ENCODE results near the gene KLK7. TPM values are rescaled to one million over a fixed set of nuclear protein-coding genes. Genes with fewer than 3 reads are reported as not detected.
"Not testable (repeated sequence)": the region's sequence is repeated elsewhere in the genome, so short reads cannot be mapped to it uniquely, and the experiment has no call there.

The KLK7 gene
- total and polyA plus RNA-seq, 2 experiments from 2014 or later, result 0.43 TPM; not detected in 1

DNA sequence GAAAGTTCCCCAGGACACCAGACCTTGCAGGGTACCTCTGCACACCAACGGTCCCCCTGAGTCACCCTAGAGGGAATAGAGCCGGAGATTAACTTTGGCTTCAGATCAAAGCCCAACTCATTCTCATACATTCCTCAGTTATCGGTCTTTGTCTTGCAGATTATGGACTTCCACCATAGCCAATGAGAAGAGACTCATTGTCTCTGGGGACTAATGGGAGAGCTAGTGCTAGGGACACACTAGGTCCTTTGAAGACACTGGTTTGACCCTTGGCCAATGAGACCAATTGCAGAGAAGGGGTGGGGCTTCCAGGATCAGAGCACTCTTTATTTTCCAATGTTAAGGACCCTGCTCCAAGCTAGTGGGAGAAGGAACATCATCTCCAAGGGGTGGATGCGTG, 6.1 kb downstream of the KLK7 start:
- Histone ChIP-seq H3K36me3 (no peaks in the 10 kb centered on the region), H3K27me3 (peaks cover 3% of the 10 kb centered on the region), H3K4me3 (no peak overlapping the region), H3K9me3 (ENCODE audit: low read depth) (no peaks in the 10 kb centered on the region), H3K27ac (no peak overlapping the region), H3K4me1 (ENCODE audit: low read depth) (no peaks in the 10 kb centered on the region)
- DNase-seq (ENCODE audit: low read depth in 1 of 2, low spot score in 1 of 2), result no peak
- TF ChIP-seq, protein P1, sequence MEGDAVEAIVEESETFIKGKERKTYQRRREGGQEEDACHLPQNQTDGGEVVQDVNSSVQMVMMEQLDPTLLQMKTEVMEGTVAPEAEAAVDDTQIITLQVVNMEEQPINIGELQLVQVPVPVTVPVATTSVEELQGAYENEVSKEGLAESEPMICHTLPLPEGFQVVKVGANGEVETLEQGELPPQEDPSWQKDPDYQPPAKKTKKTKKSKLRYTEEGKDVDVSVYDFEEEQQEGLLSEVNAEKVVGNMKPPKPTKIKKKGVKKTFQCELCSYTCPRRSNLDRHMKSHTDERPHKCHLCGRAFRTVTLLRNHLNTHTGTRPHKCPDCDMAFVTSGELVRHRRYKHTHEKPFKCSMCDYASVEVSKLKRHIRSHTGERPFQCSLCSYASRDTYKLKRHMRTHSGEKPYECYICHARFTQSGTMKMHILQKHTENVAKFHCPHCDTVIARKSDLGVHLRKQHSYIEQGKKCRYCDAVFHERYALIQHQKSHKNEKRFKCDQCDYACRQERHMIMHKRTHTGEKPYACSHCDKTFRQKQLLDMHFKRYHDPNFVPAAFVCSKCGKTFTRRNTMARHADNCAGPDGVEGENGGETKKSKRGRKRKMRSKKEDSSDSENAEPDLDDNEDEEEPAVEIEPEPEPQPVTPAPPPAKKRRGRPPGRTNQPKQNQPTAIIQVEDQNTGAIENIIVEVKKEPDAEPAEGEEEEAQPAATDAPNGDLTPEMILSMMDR (IDR thresholded peaks at IDR 0.05; ENCODE audit: low read depth, low read length), result no peak

DNA sequence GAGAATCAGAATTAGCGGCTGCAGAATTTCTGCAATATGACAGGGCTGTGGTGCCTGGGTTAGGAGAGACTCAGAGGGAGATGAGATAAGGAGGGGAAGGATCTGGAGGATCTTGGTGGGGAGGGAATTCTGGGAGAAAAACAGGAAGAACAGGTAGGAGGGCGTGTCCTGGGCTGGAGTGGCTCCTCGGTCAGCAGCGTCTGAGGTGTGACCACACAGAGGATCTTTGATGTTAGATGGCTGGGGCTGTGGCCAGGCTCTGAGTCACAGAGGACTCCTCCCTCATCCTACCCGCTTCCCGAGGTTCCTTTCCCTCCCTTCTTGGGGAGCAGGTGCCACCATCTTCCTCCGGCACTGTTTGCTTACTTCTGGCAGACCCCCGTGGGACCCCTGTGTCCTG, 8.0 kb downstream of the KLK7 start:
- DNase-seq (ENCODE audit: low read depth in 1 of 2, low spot score in 1 of 2), result no peak
- Histone ChIP-seq H3K4me1 (ENCODE audit: low read depth) (no peaks in the 10 kb centered on the region), H3K27me3 (no peaks in the 10 kb centered on the region), H3K27ac (no peak overlapping the region), H3K4me3 (no peak overlapping the region), H3K36me3 (no peaks in the 10 kb centered on the region), H3K9me3 (ENCODE audit: low read depth) (no peaks in the 10 kb centered on the region)
- TF ChIP-seq, protein P1 (IDR thresholded peaks at IDR 0.05; ENCODE audit: low read depth, low read length), result no peak

DNA sequence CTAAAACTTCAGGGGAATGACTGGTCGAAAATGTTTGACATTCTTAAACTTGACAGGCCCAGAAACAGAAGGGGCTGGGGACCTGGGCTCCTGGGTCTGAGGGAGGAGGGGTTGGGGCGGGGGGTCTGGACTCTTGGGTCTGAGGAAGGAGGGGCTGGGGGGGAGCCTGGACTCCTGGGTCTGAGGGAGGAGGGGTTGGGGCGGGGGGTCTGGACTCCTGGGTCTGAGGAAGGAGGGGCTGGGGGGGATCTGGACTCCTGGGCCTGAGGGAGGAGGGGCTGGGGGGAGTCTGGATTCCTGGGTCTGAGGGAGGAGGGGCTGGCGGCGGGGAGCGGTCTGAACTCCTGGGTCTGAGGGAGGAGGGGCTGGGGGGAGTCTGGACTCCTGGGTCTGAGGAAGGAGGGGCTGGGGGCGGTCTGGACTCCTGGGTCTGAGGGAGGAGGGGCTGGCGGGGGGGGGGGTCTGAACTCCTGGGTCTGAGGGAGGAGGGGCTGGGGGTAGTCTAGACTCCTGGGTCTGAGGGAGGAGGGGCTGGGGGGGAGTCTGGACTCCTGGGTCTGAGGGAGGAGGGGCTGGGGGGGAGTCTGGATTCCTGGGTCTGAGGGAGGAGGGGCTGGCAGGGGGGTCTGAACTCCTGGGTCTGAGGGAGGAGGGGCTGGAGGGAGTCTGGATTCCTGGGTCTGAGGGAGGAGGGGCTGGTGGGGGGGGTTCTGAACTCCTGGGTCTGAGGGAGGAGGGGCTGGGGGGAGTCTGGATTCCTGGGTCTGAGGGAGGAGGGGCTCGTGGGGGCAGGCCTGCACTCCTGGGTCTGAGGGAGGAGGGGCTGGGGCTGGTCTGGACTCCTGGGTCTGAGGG, 8.8 kb downstream of the KLK7 start:
- Histone ChIP-seq H3K36me3 (no peaks in the 10 kb centered on the region), H3K27me3 (no peaks in the 10 kb centered on the region), H3K4me1 (ENCODE audit: low read depth) (no peaks in the 10 kb centered on the region), H3K4me3 (no peak overlapping the region), H3K9me3 (ENCODE audit: low read depth) (no peaks in the 10 kb centered on the region), H3K27ac (no peak overlapping the region)
- TF ChIP-seq, protein P1 (IDR thresholded peaks at IDR 0.05; ENCODE audit: low read depth, low read length), result no peak
- no peak for DNase-seq (ENCODE audit: low read depth in 1 of 2, low spot score in 1 of 2)

DNA sequence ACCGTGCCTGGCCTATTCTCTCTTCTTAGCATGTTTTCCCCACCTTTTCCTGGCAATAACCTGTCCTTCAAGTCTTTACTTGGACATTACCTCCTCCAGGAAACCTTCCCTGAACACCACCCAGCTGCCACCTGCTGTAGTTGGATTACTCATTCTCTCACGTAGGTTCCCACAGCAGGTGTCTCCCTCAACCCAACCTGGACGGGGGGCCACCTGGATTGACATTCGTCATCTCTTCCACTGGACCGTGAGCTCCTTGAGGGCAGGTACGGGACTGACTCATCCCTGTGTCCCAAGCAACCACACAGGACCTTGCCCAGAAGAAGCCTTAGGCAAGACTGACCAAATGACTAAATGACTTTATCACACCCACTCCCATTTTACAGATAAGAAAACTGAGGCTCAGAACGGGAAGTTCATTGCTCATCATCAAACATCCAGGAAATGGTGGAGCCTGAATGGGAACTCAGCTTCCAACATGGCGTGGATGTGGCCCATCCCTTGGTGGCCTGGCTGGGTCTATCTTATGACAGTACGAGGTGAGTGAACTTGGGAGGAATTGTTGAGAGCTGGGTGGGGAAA, 10.8 kb downstream of the KLK7 start:
- TF ChIP-seq, protein P1 (IDR thresholded peaks at IDR 0.05; ENCODE audit: low read depth, low read length), result no peak
- H3K9me3 ChIP-seq (ENCODE audit: low read depth), result no peaks in the 10 kb centered on the region
- no peak for DNase-seq (ENCODE audit: low read depth in 1 of 2, low spot score in 1 of 2)

DNA sequence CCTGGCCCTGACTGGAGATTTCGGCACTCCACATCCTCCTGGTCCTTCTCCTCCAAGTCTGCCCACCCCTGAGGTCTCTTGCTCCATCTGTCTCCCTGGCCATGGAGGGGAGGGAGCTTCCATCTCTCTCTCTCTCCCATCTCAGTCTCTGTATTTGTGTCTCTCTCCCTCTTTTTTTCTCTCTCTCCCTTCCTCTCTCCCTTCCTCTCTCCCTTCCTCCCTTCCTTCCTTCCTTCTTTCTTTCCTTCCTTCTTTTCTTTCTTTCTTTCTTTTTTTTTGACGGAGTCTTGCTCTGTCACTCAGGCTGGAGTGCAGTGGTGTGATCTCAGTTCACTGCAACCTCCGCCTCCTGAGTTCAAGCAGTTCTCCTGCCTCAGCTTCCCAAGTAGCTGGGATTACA, 13.9 kb downstream of the KLK7 start:
- H3K36me3 ChIP-seq; DNase-seq (ENCODE audit: low read depth in 1 of 2, low spot score in 1 of 2); H3K4me3 ChIP-seq; H3K27me3 ChIP-seq; H3K9me3 ChIP-seq (ENCODE audit: low read depth); H3K27ac ChIP-seq; H3K4me1 ChIP-seq (ENCODE audit: low read depth): not testable (repeated sequence)

More for the DNA sequence above, 10.8 kb downstream of the KLK7 start:
- no peaks in the 10 kb centered on the region for H3K36me3 ChIP-seq
- no peaks in the 10 kb centered on the region for H3K4me1 ChIP-seq (ENCODE audit: low read depth)
- H3K27me3 ChIP-seq, result no peaks in the 10 kb centered on the region
- no peak overlapping the region for H3K4me3 ChIP-seq
- H3K27ac ChIP-seq, result no peak overlapping the region

DNA sequence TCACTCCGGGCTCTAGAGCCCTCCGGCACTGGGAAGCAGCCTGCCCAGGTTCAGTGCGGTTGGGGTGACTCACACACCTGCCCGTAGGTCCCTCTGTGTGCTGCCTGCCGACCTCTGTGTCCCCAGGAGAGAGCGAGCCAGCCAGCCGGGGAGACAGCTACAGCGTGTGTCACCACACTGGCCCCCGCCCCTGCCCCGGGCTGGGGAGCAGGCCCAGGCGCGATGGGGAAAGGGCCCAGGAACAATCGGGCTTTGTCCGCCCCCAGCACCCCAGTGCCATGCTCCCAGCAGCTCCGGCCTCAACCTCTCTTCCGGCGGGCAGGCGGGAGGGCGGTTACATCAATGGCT, 14.3 kb downstream of the KLK7 start, which contains the start of gene KLK6:
TSS of gene KLK6 (minus strand) at position 179 of the 348 bp plus-strand sequence. CDS start 1,487 bp downstream, outside the sequence.
- TF ChIP-seq, protein P1 (IDR thresholded peaks at IDR 0.05; ENCODE audit: low read depth, low read length), result no peak

More for the DNA sequence above, 14.3 kb downstream of the KLK7 start, which contains the start of gene KLK6:
- H3K27me3 ChIP-seq, result no peaks in the 10 kb centered on the region
- H3K4me1 ChIP-seq (ENCODE audit: low read depth), result no peaks in the 10 kb centered on the region
- no peak within 1 kb of the TSS for H3K4me3 ChIP-seq
- no peaks in the 10 kb centered on the region for H3K36me3 ChIP-seq
- H3K9me3 ChIP-seq (ENCODE audit: low read depth), result no peaks in the 10 kb centered on the region
- no peak within 1 kb of the TSS for H3K27ac ChIP-seq
- no peak for DNase-seq (ENCODE audit: low read depth in 1 of 2, low spot score in 1 of 2)
